ENCODE measurements around the gene SLIT3.

GRCh38 chr5:168940712-168941111 lies 360.2 kb downstream of the SLIT3 start:
- TF ChIP-seq, protein P1, sequence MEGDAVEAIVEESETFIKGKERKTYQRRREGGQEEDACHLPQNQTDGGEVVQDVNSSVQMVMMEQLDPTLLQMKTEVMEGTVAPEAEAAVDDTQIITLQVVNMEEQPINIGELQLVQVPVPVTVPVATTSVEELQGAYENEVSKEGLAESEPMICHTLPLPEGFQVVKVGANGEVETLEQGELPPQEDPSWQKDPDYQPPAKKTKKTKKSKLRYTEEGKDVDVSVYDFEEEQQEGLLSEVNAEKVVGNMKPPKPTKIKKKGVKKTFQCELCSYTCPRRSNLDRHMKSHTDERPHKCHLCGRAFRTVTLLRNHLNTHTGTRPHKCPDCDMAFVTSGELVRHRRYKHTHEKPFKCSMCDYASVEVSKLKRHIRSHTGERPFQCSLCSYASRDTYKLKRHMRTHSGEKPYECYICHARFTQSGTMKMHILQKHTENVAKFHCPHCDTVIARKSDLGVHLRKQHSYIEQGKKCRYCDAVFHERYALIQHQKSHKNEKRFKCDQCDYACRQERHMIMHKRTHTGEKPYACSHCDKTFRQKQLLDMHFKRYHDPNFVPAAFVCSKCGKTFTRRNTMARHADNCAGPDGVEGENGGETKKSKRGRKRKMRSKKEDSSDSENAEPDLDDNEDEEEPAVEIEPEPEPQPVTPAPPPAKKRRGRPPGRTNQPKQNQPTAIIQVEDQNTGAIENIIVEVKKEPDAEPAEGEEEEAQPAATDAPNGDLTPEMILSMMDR (IDR thresholded peaks at IDR 0.05 in 4 of 5, conservative IDR thresholded peaks at IDR 0.05 in 1 of 5), result no peak
- no peak for TF ChIP-seq POLR2A (IDR thresholded peaks at IDR 0.05)

Measured in gastrocnemius medialis (tissue), 4 donors.